Parathyroid adenoma (tissue), 2 donors: ENCODE measurements around the gene KREMEN1.

Experiments used
- H2AFZ ChIP-seq: fragments of 300-600 bp; sonication (generic); one replicate; pipeline ENCODE4 v1.7.0; 2017; ENCODE audit warnings: antibody characterized with exemption, mild to moderate bottlenecking
- H3K27ac ChIP-seq: fragments of 300-600 bp; sonication (generic); one replicate; pipeline ENCODE4 v1.7.0; 2017
- H3K27me3 ChIP-seq: fragments of 300-600 bp; sonication (generic); one replicate; pipeline ENCODE4 v1.7.0; 2017; ENCODE audit warnings: low read length; ENCODE audit not compliant: control insufficient read depth, insufficient read depth
- H3K36me3 ChIP-seq: fragments of 300-600 bp; sonication (generic); one replicate; pipeline ENCODE4 v1.7.0; 2017; ENCODE audit warnings: low read length; ENCODE audit not compliant: control insufficient read depth, insufficient read depth
- H3K4me1 ChIP-seq: fragments of 300-600 bp; sonication (generic); one replicate; pipeline ENCODE4 v1.7.0; 2017; ENCODE audit warnings: control low read depth
- H3K4me2 ChIP-seq: fragments of 300-600 bp; sonication (generic); one replicate; pipeline ENCODE4 v1.7.0; 2017; ENCODE audit warnings: low read length
- H3K4me3 ChIP-seq: fragments of 300-600 bp; sonication (generic); one replicate; pipeline ENCODE4 v1.7.0; 2017; ENCODE audit warnings: low read depth, low read length
- H3K79me2 ChIP-seq: fragments of 300-600 bp; sonication (generic); one replicate; pipeline ENCODE4 v1.7.0; 2017; ENCODE audit warnings: control low read depth
- H3K9ac ChIP-seq: fragments of 300-600 bp; sonication (generic); one replicate; pipeline ENCODE4 v1.7.0; 2017; ENCODE audit warnings: mild to moderate bottlenecking
- H3K9me3 ChIP-seq: fragments of 300-600 bp; sonication (generic); one replicate; pipeline ENCODE4 v1.7.0; 2017; ENCODE audit warnings: low read length; ENCODE audit not compliant: control insufficient read depth
- CTCF ChIP-seq: fragments of 300-600 bp; sonication (generic); IDR thresholded peaks from one replicate; pipeline ENCODE4 v1.7.0; 2017; ENCODE audit warnings: antibody characterized with exemption, mild to moderate bottlenecking
- donor health status: primary hyperparathyroidism.

The KREMEN1 gene

GRCh38 chr22:29136782-29137700 lies 64.2 kb downstream of the KREMEN1 start:
- no peaks in the 10 kb centered on the region for H3K36me3 ChIP-seq
- no peak overlapping the region for H2AFZ ChIP-seq
- no peak for TF ChIP-seq CTCF
- H3K4me1 ChIP-seq, result no peaks in the 10 kb centered on the region
- H3K27ac ChIP-seq, result no peak overlapping the region
- no peak overlapping the region for H3K4me2 ChIP-seq
- H3K9me3 ChIP-seq, result no peaks in the 10 kb centered on the region
- H3K79me2 ChIP-seq, result no peaks in the 10 kb centered on the region
- H3K4me3 ChIP-seq, result no peak overlapping the region
- H3K27me3 ChIP-seq, result no peaks in the 10 kb centered on the region
- H3K9ac ChIP-seq, result no peak overlapping the region

GRCh38 chr22:29138556-29139305 lies 65.9 kb downstream of the KREMEN1 start:
- H3K4me1 ChIP-seq, result no peaks in the 10 kb centered on the region
- no peak overlapping the region for H3K4me2 ChIP-seq
- H3K27me3 ChIP-seq, result no peaks in the 10 kb centered on the region
- no peaks in the 10 kb centered on the region for H3K36me3 ChIP-seq
- H2AFZ ChIP-seq, result no peak overlapping the region
- no peak overlapping the region for H3K27ac ChIP-seq
- no peak overlapping the region for H3K4me3 ChIP-seq
- H3K9ac ChIP-seq, result no peak overlapping the region
- TF ChIP-seq CTCF, result no peak
- no peaks in the 10 kb centered on the region for H3K9me3 ChIP-seq
- H3K79me2 ChIP-seq, result no peaks in the 10 kb centered on the region

GRCh38 chr22:29139965-29140782 lies 67.3 kb downstream of the KREMEN1 start:
- Histone ChIP-seq H3K4me3 (no peak overlapping the region), H3K79me2 (no peaks in the 10 kb centered on the region), H3K36me3 (no peaks in the 10 kb centered on the region), H3K4me2 (no peak overlapping the region), H3K9ac (no peak overlapping the region), H3K27ac (no peak overlapping the region), H3K4me1 (no peaks in the 10 kb centered on the region), H3K9me3 (no peaks in the 10 kb centered on the region), H3K27me3 (no peaks in the 10 kb centered on the region), H2AFZ (no peak overlapping the region)
- TF ChIP-seq CTCF, result no peak

GRCh38 chr22:29141078-29141688 lies 68.3 kb downstream of the KREMEN1 start:
- no peaks in the 10 kb centered on the region for H3K4me1 ChIP-seq
- no peaks in the 10 kb centered on the region for H3K27me3 ChIP-seq
- no peaks in the 10 kb centered on the region for H3K9me3 ChIP-seq
- H3K27ac ChIP-seq, result no peak overlapping the region
- H3K79me2 ChIP-seq, result no peaks in the 10 kb centered on the region
- TF ChIP-seq CTCF, result no peak
- no peak overlapping the region for H3K4me2 ChIP-seq
- no peak overlapping the region for H2AFZ ChIP-seq
- H3K4me3 ChIP-seq, result no peak overlapping the region
- no peaks in the 10 kb centered on the region for H3K36me3 ChIP-seq
- H3K9ac ChIP-seq, result no peak overlapping the region
